Coronary artery (tissue), 2 donors: Measurements from ENCODE around the gene FITM1.
A peak's percentile ranks its signal among the peaks of the same experiment; 100 is the strongest.

ENCODE experiments used
- DNase-seq: peaks from one replicate; pipeline ENCODE4 v3.0.0-alpha.2; 2017; ENCODE audit warnings: low spot score
- H3K27ac ChIP-seq, 2 donors: fragments of 200-600 bp; sonication (generic); one replicate each; pipeline ENCODE4 v1.5.1; 2016 to 2019
- H3K4me3 ChIP-seq: fragments of 200-600 bp; sonication (generic); 2 replicates; pipeline ENCODE4 v1.5.1; 2016; ENCODE audit warnings: mild to moderate bottlenecking, moderate library complexity
- CTCF ChIP-seq: fragments of 200-600 bp; sonication (generic); IDR thresholded peaks from one replicate; pipeline ENCODE4 v1.5.1; 2019; ENCODE audit warnings: antibody characterized with exemption

FITM1 gene

GRCh38 chr14:24179294-24179960, 49.0 kb downstream of the FITM1 start:
- Histone ChIP-seq H3K4me3 (no peak overlapping the region), H3K27ac (peak overlapping the region in 1 of 2 donors; percentile 77)
- peak; percentile 71 for DNase-seq
- no peak for TF ChIP-seq CTCF

DNA sequence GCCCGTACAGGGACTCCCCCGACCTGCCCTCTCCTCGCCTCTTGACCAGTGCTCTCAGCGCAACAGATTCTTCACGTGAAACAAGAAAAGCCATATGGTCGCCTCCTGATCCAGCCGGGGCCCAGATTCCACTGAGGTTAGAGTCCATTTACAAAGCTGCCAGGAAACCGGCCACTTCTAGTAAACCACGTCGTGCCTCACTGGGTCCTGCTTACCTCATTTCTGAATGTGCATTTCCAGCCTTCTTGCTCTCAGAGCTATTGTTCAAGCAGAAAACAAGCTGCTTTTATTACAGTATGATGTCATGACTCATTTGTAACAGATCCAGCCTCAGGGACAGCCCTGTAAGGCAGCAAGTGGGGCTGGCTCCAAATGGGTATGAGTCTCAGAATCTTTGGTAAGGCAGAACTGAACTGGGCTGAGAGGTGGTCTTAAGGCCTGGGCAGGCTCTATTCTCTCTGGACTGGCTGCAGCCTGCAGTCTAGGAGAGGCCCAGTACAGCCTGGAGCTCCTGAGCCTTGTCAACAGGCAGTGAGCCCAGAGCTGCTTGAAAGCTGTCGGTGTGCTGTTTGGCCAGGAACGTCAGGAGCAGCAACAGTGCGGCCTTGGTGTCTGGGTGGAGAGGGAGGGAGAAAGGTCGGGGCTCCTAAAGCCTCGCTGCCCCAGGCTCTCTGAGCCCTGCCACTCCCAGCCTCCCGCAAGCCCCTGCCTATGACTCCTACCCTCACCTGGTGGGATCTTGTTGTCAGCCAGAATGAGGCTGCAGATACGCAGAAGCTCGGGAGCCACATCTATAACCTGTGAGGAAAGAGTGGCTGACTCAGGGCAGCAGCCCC, 49.7 kb downstream of the FITM1 start:
- peak; percentile 74 for DNase-seq

GRCh38 chr14:24181371-24182077, 51.1 kb downstream of the FITM1 start:
- no peak for TF ChIP-seq CTCF
- H3K27ac ChIP-seq = no peak overlapping the region

More for the DNA sequence above, 49.7 kb downstream of the FITM1 start:
- Histone ChIP-seq H3K4me3 (no peak overlapping the region), H3K27ac (peak overlapping the region in 1 of 2 donors; percentile 77)
- no peak for TF ChIP-seq CTCF

More at GRCh38 chr14:24181371-24182077, 51.1 kb downstream of the FITM1 start:
- peak; percentile 70 for DNase-seq
- H3K4me3 ChIP-seq = no peak overlapping the region
